Measurements from ENCODE around the gene HLA-A.

Gene HLA-A

DNA sequence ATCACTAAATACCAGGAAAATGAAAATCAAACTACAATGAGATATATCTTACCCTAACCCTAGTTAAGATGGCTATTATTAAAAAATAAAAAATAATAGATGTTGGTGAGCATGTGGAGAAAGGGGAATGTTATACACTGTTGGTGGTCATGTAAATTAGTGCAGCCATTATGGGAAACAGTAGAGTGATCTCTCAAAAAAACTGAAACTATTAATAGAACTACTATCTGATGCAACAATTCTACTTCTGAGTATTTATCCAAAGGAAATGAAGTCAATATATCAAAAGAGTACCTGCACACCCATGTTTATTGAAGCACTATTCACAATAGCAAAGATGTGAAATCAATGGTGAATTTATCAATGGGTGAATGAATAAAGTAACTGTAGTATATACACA lies 48.6 kb downstream of the HLA-A start:
- no peak for DNase-seq

- no peak for DNase-seq
These were observed 50.5 kb downstream of the HLA-A start for GRCh38 chr6:29992807-29993206.

DNA sequence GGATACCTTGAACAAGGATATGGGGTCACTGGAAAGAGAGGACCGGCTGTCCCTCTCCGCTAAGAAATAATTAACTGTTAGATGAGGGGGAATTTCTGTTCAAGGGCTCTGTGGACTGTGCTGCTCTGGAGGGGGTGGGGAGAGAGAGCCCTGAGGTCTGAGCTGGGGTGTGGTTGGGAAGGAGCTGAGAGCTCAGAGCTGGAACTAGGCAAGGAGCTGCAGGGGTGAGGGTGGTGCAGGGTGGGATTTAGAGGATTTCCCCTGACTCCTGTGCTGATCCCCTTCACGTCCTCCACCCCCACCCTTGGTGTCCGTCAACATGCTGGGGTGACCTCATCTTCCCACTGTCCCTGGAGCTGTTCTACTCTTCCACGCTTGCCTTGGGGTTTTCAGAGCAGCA lies 52.5 kb downstream of the HLA-A start:
- DNase-seq: no peak

DNA sequence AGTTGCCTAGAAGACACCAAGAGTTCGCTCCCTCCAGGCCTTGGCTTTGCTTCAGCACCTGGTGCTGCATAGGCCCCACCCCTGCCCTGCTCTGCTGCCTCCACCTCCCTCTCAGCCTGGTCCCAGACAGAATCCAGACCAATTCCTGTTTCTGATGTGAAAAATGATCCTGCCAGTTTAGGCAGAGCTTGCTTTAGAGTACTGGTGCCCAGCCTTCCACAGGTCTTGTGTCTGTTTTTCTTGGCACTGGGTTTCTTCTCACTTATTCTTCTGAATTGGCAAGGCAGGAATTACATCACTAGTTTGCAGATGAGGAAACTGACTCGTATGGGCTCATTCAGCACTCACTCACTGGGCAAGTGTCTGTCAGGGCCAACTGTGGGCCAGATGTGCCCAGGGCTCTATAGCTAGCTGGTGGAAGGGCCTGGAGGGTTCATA lies 53.0 kb downstream of the HLA-A start:
- no peak for DNase-seq

Data from NCI-H2171 (cell line).